T-helper 17 cell (primary cell): Measurements from ENCODE around the gene CYFIP1. TPM values are rescaled to one million over a fixed set of nuclear protein-coding genes. Genes with fewer than 3 reads are reported as not detected.

ENCODE experiments used
- ATAC-seq: fragments of 150-1000 bp; cut with Tn5 transposase; 2 replicates; pipeline ENCODE4 v1.10.0; 2021; ENCODE audit warnings: mild to moderate bottlenecking, moderate library complexity
- DNase-seq, 3 donors: peaks; one replicate each; pipeline versions ENCODE4 v3.0.0 to v3.0.0-alpha.2; 2020 to 2021
- H3K9me3 ChIP-seq: one replicate; pipeline ENCODE4 v1.7.0; 2013; ENCODE audit warnings: low read length, mild to moderate bottlenecking; ENCODE audit not compliant: control insufficient read depth, poor library complexity, severe bottlenecking
- H3K27ac Mint-ChIP-seq: one replicate; pipeline ENCODE4 v1.8.0; 2022; ENCODE audit warnings: mild to moderate bottlenecking, moderate library complexity, mixed read lengths
- H3K27me3 Mint-ChIP-seq: one replicate; pipeline ENCODE4 v1.8.0; 2022; ENCODE audit warnings: mixed read lengths
- H3K36me3 Mint-ChIP-seq: one replicate; pipeline ENCODE4 v1.8.0; 2022; ENCODE audit warnings: low read depth, mixed read lengths
- H3K4me1 Mint-ChIP-seq: one replicate; pipeline ENCODE4 v1.8.0; 2022; ENCODE audit warnings: mild to moderate bottlenecking, mixed read lengths
- H3K4me3 Mint-ChIP-seq: one replicate; pipeline ENCODE4 v1.8.0; 2022; ENCODE audit warnings: mild to moderate bottlenecking, moderate library complexity, mixed read lengths
- total RNA-seq, 4 donors: library from RNA in 2 of 4; stranded (reverse) in 2 of 4; gene quantifications; one replicate each; pipeline ENCODE4 v1.2.3 and lab custom pipeline; 2022 to 2026

Gene CYFIP1
- total RNA-seq, 2 donors from 2014 or later = 14.8 to 17.7 TPM

- no peak overlapping the region for H3K4me3 Mint-ChIP-seq
- ATAC-seq = no peak
- no peak overlapping the region for H3K27ac Mint-ChIP-seq
- H3K27me3 Mint-ChIP-seq = no peaks in the 10 kb centered on the region
- peaks cover 12% of the 10 kb centered on the region for H3K4me1 Mint-ChIP-seq
- DNase-seq = no peak
- H3K9me3 ChIP-seq = no peaks in the 10 kb centered on the region
- H3K36me3 Mint-ChIP-seq = no peaks in the 10 kb centered on the region
Measured at GRCh38 chr15:22961762-22962161, 18.4 kb downstream of the CYFIP1 start.

- H3K36me3 Mint-ChIP-seq = no peaks in the 10 kb centered on the region
- H3K9me3 ChIP-seq = no peaks in the 10 kb centered on the region
- DNase-seq = no peak
- no peak overlapping the region for H3K4me3 Mint-ChIP-seq
- peak overlapping the region; percentile 65 for H3K27ac Mint-ChIP-seq
- no peaks in the 10 kb centered on the region for H3K27me3 Mint-ChIP-seq
- ATAC-seq = no peak
- H3K4me1 Mint-ChIP-seq = peaks cover 12% of the 10 kb centered on the region
Measured at GRCh38 chr15:22960556-22960955, 19.6 kb downstream of the CYFIP1 start.

- no peaks in the 10 kb centered on the region for H3K36me3 Mint-ChIP-seq
- H3K4me1 Mint-ChIP-seq = peaks cover 12% of the 10 kb centered on the region
- H3K27me3 Mint-ChIP-seq = no peaks in the 10 kb centered on the region
- DNase-seq = no peak
- peak overlapping the region; percentile 65 for H3K27ac Mint-ChIP-seq
- ATAC-seq = no peak
- no peaks in the 10 kb centered on the region for H3K9me3 ChIP-seq
- no peak overlapping the region for H3K4me3 Mint-ChIP-seq
Measured at GRCh38 chr15:22960126-22960525, 20.0 kb downstream of the CYFIP1 start.

GRCh38 chr15:22959321-22960101 lies 20.7 kb downstream of the CYFIP1 start:
- peaks cover 12% of the 10 kb centered on the region for H3K4me1 Mint-ChIP-seq
- no peak overlapping the region for H3K27ac Mint-ChIP-seq
- no peak for DNase-seq

GRCh38 chr15:22958487-22959280 lies 21.5 kb downstream of the CYFIP1 start:
- Mint-ChIP-seq H3K36me3 (no peaks in the 10 kb centered on the region), H3K27ac (no peak overlapping the region), H3K27me3 (no peaks in the 10 kb centered on the region), H3K4me3 (no peak overlapping the region), H3K4me1 (peaks cover 10% of the 10 kb centered on the region)
- no peak for ATAC-seq
- no peaks in the 10 kb centered on the region for H3K9me3 ChIP-seq
- no peak for DNase-seq

More at GRCh38 chr15:22959321-22960101, 20.7 kb downstream of the CYFIP1 start:
- Mint-ChIP-seq H3K4me3 (no peak overlapping the region), H3K36me3 (no peaks in the 10 kb centered on the region), H3K27me3 (no peaks in the 10 kb centered on the region)
- no peaks in the 10 kb centered on the region for H3K9me3 ChIP-seq
- no peak for ATAC-seq

GRCh38 chr15:22956978-22957260 lies 23.2 kb downstream of the CYFIP1 start:
- no peak overlapping the region for H3K4me3 Mint-ChIP-seq
- H3K27ac Mint-ChIP-seq = no peak overlapping the region
- no peak for ATAC-seq
- H3K27me3 Mint-ChIP-seq = no peaks in the 10 kb centered on the region
- peaks cover 10% of the 10 kb centered on the region for H3K4me1 Mint-ChIP-seq
- H3K36me3 Mint-ChIP-seq = no peaks in the 10 kb centered on the region
- no peaks in the 10 kb centered on the region for H3K9me3 ChIP-seq
- no peak for DNase-seq

GRCh38 chr15:22956257-22956977 lies 23.8 kb downstream of the CYFIP1 start:
- no peak for ATAC-seq
- no peaks in the 10 kb centered on the region for H3K36me3 Mint-ChIP-seq
- peaks cover 10% of the 10 kb centered on the region for H3K4me1 Mint-ChIP-seq
- no peak overlapping the region for H3K4me3 Mint-ChIP-seq
- H3K27me3 Mint-ChIP-seq = no peaks in the 10 kb centered on the region
- H3K27ac Mint-ChIP-seq = no peak overlapping the region
- H3K9me3 ChIP-seq = no peaks in the 10 kb centered on the region
- no peak for DNase-seq

- DNase-seq (no peak), ATAC-seq (no peak)
- no peaks in the 10 kb centered on the region for H3K9me3 ChIP-seq
- Mint-ChIP-seq H3K4me3 (no peak overlapping the region), H3K4me1 (peaks cover 11% of the 10 kb centered on the region), H3K36me3 (no peaks in the 10 kb centered on the region), H3K27ac (no peak overlapping the region), H3K27me3 (no peaks in the 10 kb centered on the region)
Measured at GRCh38 chr15:22955544-22956119, 24.5 kb downstream of the CYFIP1 start.

- H3K27me3 Mint-ChIP-seq = no peaks in the 10 kb centered on the region
- H3K4me1 Mint-ChIP-seq = peaks cover 15% of the 10 kb centered on the region
- no peak overlapping the region for H3K4me3 Mint-ChIP-seq
- no peak for ATAC-seq
- no peaks in the 10 kb centered on the region for H3K9me3 ChIP-seq
- H3K27ac Mint-ChIP-seq = no peak overlapping the region
- no peaks in the 10 kb centered on the region for H3K36me3 Mint-ChIP-seq
- no peak for DNase-seq
Measured at GRCh38 chr15:22954798-22955543, 25.2 kb downstream of the CYFIP1 start.

- Mint-ChIP-seq H3K36me3 (no peaks in the 10 kb centered on the region), H3K27ac (peak overlapping the region; percentile 77), H3K4me3 (no peak overlapping the region), H3K4me1 (peaks cover 13% of the 10 kb centered on the region), H3K27me3 (no peaks in the 10 kb centered on the region)
- no peak for DNase-seq
- H3K9me3 ChIP-seq = no peaks in the 10 kb centered on the region
- no peak for ATAC-seq
Measured at GRCh38 chr15:22954326-22954725, 25.8 kb downstream of the CYFIP1 start.

- Mint-ChIP-seq H3K36me3 (no peaks in the 10 kb centered on the region), H3K4me1 (peaks cover 19% of the 10 kb centered on the region), H3K4me3 (no peak overlapping the region), H3K27ac (peak overlapping the region; percentile 77), H3K27me3 (no peaks in the 10 kb centered on the region)
- no peaks in the 10 kb centered on the region for H3K9me3 ChIP-seq
- no peak for DNase-seq
- ATAC-seq = no peak
Measured at GRCh38 chr15:22952796-22953579, 27.2 kb downstream of the CYFIP1 start.
